CD4-positive, alpha-beta memory T cell (primary cell): ENCODE data around the gene ZRANB3. TPM values are rescaled to one million over a fixed set of nuclear protein-coding genes. Genes with fewer than 3 reads are reported as not detected.

ENCODE experiments used
- CTCF ChIA-PET: fragments of 350-600 bp; sonication (Branson Sonifier 250); formaldehyde crosslinking; loops from one replicate; lab custom pipeline; 2021; ENCODE audit warnings: inconsistent platforms; ENCODE audit not compliant: partially characterized antibody; lab: Charles Lee
- POLR2A ChIA-PET: fragments of 350-600 bp; sonication (Branson Sonifier 250); formaldehyde crosslinking; loops from one replicate; lab custom pipeline; 2021; ENCODE audit not compliant: partially characterized antibody; lab: Charles Lee
- DNase-seq, 5 donors: peaks; one replicate each; pipeline versions ENCODE4 v3.0.0 to v3.0.0-alpha.2; 2020 to 2022; ENCODE audit warnings: mixed read lengths in 1 of 5
- H3K27ac ChIP-seq: one replicate; pipeline ENCODE4 v1.7.0; 2013; ENCODE audit warnings: low read depth, low read length
- H3K27me3 ChIP-seq: 2 replicates; pipeline ENCODE4 v1.7.0; 2013; ENCODE audit warnings: mild to moderate bottlenecking, low read length, moderate library complexity; ENCODE audit not compliant: insufficient read depth
- H3K36me3 ChIP-seq: 2 replicates; pipeline ENCODE4 v1.7.0; 2013; ENCODE audit warnings: mild to moderate bottlenecking, low read length, moderate library complexity; ENCODE audit not compliant: insufficient read depth
- H3K4me1 ChIP-seq: 2 replicates; pipeline ENCODE4 v1.7.0; 2013; ENCODE audit warnings: mild to moderate bottlenecking, low read length, moderate library complexity; ENCODE audit not compliant: insufficient read depth
- H3K4me3 ChIP-seq, 2 donors: one replicate each; pipeline ENCODE4 v1.7.0; 2013; ENCODE audit warnings: low read length in 2 of 2, mild to moderate bottlenecking in 1 of 2
- H3K9me3 ChIP-seq, 2 donors: one replicate each; pipeline ENCODE4 v1.7.0; 2013; ENCODE audit warnings: low read length in 2 of 2, control low read depth in 1 of 2; ENCODE audit not compliant: control insufficient read depth in 1 of 2
- H3K27ac Mint-ChIP-seq, 7 donors: one replicate each; pipeline ENCODE4 v1.8.0; 2020 to 2021; ENCODE audit warnings: mixed read lengths in 7 of 7, mild to moderate bottlenecking in 6 of 7, inconsistent platforms in 3 of 7, moderate library complexity in 3 of 7
- H3K27me3 Mint-ChIP-seq, 2 donors: one replicate each; pipeline ENCODE4 v1.8.0; 2020 to 2021; ENCODE audit warnings: mixed read lengths in 2 of 2
- H3K36me3 Mint-ChIP-seq, 2 donors: one replicate each; pipeline ENCODE4 v1.8.0; 2020 to 2021; ENCODE audit warnings: mixed read lengths in 2 of 2, inconsistent platforms in 1 of 2, mild to moderate bottlenecking in 1 of 2
- H3K4me1 Mint-ChIP-seq, 4 donors: one replicate each; pipeline ENCODE4 v1.8.0; 2020 to 2021; ENCODE audit warnings: mixed read lengths in 4 of 4, mild to moderate bottlenecking in 1 of 4
- H3K4me3 Mint-ChIP-seq, 8 donors: one replicate each; pipeline ENCODE4 v1.8.0; 2020 to 2021; ENCODE audit warnings: mixed read lengths in 8 of 8, mild to moderate bottlenecking in 7 of 8, moderate library complexity in 6 of 8, inconsistent platforms in 3 of 8
- H3K9me3 Mint-ChIP-seq, 8 donors: one replicate each; pipeline ENCODE4 v1.8.0; 2020 to 2021; ENCODE audit warnings: mixed read lengths in 8 of 8, mild to moderate bottlenecking in 5 of 8, inconsistent platforms in 3 of 8, moderate library complexity in 1 of 8
- intact Hi-C: fragments of 100-400 bp; cut with micrococcal nuclease; formaldehyde crosslinking; loops from one replicate; pipeline ENCODE4 v1.15.1; 2023
- polyA plus RNA-seq, 2 donors: library from polyadenylated mRNA; unstranded; fragments of 300-500 nt; fragmentation: Illumina TruSeq; gene quantifications; one replicate each; pipeline ENCODE4 v1.2.3, GENCODE V29; 2021
- total RNA-seq, 2 experiments: library from RNA; stranded (reverse); gene quantifications; one replicate each; pipeline ENCODE4 v1.2.3, GENCODE V29; 2021

Gene ZRANB3
- total and polyA plus RNA-seq, 4 experiments from 2014 or later: 2.3 to 5.0 (median 3.4) TPM

DNA sequence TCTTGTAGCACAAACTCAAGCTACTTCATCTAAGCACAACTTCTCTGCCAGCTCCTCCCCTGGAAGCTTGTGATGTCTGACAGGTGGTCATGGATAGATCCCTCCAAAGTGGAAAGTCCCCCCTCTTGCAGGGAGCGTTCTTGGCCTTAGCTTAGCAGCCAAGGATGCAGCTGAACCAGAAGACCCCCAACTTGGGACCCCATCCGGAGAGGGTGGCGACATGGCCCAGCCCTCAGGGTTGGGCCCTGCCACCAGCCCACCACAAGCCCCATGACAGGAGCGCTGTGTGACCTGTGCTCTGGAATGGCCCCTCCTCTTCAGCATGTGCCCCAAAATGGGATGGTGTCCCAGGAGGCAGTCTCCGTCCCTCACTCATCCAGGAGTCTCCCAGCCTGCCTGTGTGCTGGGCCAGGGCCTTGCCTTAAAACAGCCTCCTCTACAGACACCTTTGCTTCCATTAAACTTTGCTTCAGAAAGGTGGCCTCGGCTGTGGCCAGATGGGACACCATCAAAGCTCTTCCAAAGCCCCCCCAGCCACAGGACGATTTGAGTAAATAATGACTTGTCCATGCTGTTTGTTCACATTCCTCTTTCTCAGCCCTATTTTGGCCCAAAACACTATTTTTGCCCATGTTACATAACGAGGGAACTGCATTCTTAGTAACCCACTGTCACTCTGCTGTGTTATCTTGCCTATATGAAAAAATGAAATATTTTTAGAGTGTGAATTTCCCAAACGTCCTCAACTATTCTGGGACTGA is 356.8 kb downstream of the ZRANB3 start:
- CTCF ChIA-PET: no interaction called here
- H3K27me3 Mint-ChIP-seq: no peaks in the 10 kb centered on the region
- peaks cover 0 to 6% (median under 1%) of the 10 kb centered on the region in 8 donors for H3K9me3 Mint-ChIP-seq
- peaks cover 12% of the 10 kb centered on the region for H3K36me3 ChIP-seq
- intact Hi-C loops: no loop called here
- no peaks in the 10 kb centered on the region for H3K27me3 ChIP-seq
- no peak for DNase-seq
- no peak overlapping the region for H3K27ac ChIP-seq
- H3K4me1 Mint-ChIP-seq: peaks cover 0 to 7% (median 4%) of the 10 kb centered on the region in 4 donors
- no peaks in the 10 kb centered on the region for H3K4me1 ChIP-seq
- no peaks in the 10 kb centered on the region for H3K9me3 ChIP-seq
- H3K4me3 Mint-ChIP-seq: no peak overlapping the region
- H3K4me3 ChIP-seq: no peak overlapping the region
- H3K36me3 Mint-ChIP-seq: peaks cover 65 to 72% of the 10 kb centered on the region in 2 donors
- POLR2A ChIA-PET: no interaction called here
- H3K27ac Mint-ChIP-seq: no peak overlapping the region

DNA sequence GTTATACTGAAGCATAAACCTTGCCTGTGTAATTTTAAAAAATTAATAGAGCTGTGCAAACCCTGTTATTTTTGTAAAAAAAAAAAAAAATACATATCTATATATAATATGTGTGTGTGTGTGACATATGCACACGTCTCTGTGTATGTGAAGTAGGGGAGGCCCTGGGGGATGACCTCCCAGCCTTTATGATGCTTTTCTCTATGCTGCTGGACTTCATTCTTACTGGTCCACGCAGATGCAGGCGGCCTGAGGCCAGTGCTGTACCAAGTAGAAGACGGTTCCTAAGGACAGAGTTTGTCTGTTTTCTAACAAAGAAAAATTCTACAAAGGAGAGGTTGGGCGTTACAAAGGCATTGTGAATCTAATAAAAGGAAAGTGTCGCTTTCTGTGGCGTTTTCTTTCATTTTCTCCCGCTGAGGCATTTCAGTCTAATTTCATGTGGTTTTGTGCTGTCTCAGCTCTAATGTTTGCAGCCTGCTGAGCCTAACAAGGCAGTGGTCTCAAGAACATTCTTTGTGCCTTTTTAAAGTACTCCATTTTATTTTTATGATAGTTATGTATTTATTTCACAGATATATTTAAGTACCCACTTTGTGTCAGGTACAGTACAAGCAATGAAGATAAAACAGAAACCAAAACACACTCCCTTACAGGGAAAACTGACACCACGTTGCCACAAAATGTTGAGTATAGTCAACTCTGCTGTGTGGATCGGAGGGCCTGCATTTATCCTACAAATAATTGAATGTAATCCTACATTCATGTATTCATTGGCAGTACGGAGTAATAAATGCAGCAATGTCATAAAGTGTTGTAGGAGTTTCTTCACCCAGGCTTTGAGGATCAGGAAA is 360.9 kb downstream of the ZRANB3 start:
- no peak overlapping the region for H3K27ac ChIP-seq
- H3K4me3 ChIP-seq: no peak overlapping the region
- intact Hi-C loops: loop anchor here (5.0 kb wide), 1 partner anchor 168 kb away; no protein-coding TSS in a partner anchor
- Mint-ChIP-seq H3K4me1 (peaks cover 0 to 12% (median 4%) of the 10 kb centered on the region in 4 donors), H3K27me3 (no peaks in the 10 kb centered on the region), H3K9me3 (no peaks in the 10 kb centered on the region), H3K4me3 (peak overlapping the region in 2 of 8 donors; percentile 18 to 67), H3K27ac (peak overlapping the region in 5 of 7 donors; percentile 51 to 92 (median 68)), H3K36me3 (peaks cover 70 to 72% of the 10 kb centered on the region in 2 donors)
- H3K27me3 ChIP-seq: no peaks in the 10 kb centered on the region
- ChIA-PET POLR2A (no interaction called here), CTCF (interaction anchor here (0.7 kb wide), 1 partner anchor 38 kb away, joined by 3 read pairs; no protein-coding TSS in a partner anchor)
- peaks cover 34% of the 10 kb centered on the region for H3K36me3 ChIP-seq
- H3K9me3 ChIP-seq: no peaks in the 10 kb centered on the region
- H3K4me1 ChIP-seq: no peaks in the 10 kb centered on the region
- DNase-seq: no peak

DNA sequence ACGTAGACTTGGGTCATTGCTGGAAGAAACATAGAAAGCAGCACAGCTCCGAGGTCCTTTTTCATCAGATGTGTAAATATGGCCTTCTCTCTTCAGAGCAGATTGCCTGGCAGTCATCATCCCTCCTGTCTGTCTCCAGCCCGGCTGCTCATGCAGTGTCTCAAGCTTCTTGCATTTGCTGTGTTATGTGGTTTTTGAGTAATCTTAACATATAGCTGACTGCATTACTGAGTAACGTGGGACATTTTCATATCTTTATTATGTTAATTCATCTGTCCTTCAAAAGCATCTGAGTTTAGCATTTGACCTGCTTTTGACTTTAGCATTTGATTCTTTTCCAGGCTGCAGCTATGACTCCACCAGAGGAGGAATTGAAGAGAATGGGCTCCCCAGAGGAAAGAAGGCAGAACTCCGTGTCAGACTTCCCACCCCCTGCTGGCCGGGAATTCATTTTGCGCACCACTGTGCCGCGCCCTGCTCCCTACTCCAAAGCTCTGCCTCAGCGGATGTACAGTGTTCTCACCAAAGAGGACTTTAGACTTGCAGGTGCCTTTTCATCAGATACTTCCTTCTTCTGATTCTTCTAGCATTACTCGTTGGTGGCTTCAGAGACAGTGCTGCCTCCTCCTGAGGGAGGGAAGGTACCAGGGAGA is 362.7 kb downstream of the ZRANB3 start:
- Histone ChIP-seq H3K27me3 (no peaks in the 10 kb centered on the region), H3K36me3 (peaks cover 47% of the 10 kb centered on the region), H3K4me1 (no peaks in the 10 kb centered on the region), H3K9me3 (no peaks in the 10 kb centered on the region), H3K4me3 (no peak overlapping the region), H3K27ac (no peak overlapping the region)
- ChIA-PET CTCF (interaction anchor here (0.9 kb wide), 1 partner anchor 278 kb away, joined by 3 read pairs; no protein-coding TSS in a partner anchor), POLR2A (interaction anchor here (0.7 kb wide), 1 partner anchor 116 kb away, joined by 3 read pairs; the partner anchor contains the start of gene RAB3GAP1)
- H3K27me3 Mint-ChIP-seq: no peaks in the 10 kb centered on the region
- no peak overlapping the region for H3K4me3 Mint-ChIP-seq
- H3K9me3 Mint-ChIP-seq: no peaks in the 10 kb centered on the region
- H3K36me3 Mint-ChIP-seq: peaks cover 71 to 78% of the 10 kb centered on the region in 2 donors
- H3K27ac Mint-ChIP-seq: peak overlapping the region in 2 of 7 donors; percentile 23 to 44
- intact Hi-C loops: loop anchor here (5.0 kb wide), 1 partner anchor 166 kb away; no protein-coding TSS in a partner anchor
- no peak for DNase-seq
- peaks cover 0 to 12% (median 4%) of the 10 kb centered on the region in 4 donors for H3K4me1 Mint-ChIP-seq

GRCh38 chr2:135167273-135167672 is 363.7 kb downstream of the ZRANB3 start:
- Histone ChIP-seq H3K27ac (no peak overlapping the region), H3K9me3 (no peaks in the 10 kb centered on the region), H3K4me1 (no peaks in the 10 kb centered on the region), H3K27me3 (no peaks in the 10 kb centered on the region), H3K36me3 (peaks cover 42% of the 10 kb centered on the region), H3K4me3 (no peak overlapping the region)
- intact Hi-C loops: loop anchor here (5.0 kb wide), 1 partner anchor 165 kb away; no protein-coding TSS in a partner anchor
- POLR2A ChIA-PET: no interaction called here
- H3K9me3 Mint-ChIP-seq: peaks cover 0 to 1% (median 0%) of the 10 kb centered on the region in 8 donors
- peaks cover 0 to 9% (median 4%) of the 10 kb centered on the region in 4 donors for H3K4me1 Mint-ChIP-seq
- no peak for DNase-seq
- H3K4me3 Mint-ChIP-seq: no peak overlapping the region
- CTCF ChIA-PET: interaction anchor here (0.7 to 1.2 kb wide), 2 partner anchors 9 to 163 kb away, joined by 3 read pairs; no protein-coding TSS in a partner anchor
- H3K27me3 Mint-ChIP-seq: no peaks in the 10 kb centered on the region
- H3K27ac Mint-ChIP-seq: no peak overlapping the region
- peaks cover 70 to 78% of the 10 kb centered on the region in 2 donors for H3K36me3 Mint-ChIP-seq

- intact Hi-C loops: no loop called here
- no peak overlapping the region for H3K4me3 ChIP-seq
- H3K9me3 Mint-ChIP-seq: peaks cover 0 to 2% (median 0%) of the 10 kb centered on the region in 8 donors
- H3K27me3 Mint-ChIP-seq: no peaks in the 10 kb centered on the region
- H3K4me1 Mint-ChIP-seq: peaks cover 0 to 8% (median 5%) of the 10 kb centered on the region in 4 donors
- H3K36me3 ChIP-seq: peaks cover 41% of the 10 kb centered on the region
- POLR2A ChIA-PET: no interaction called here
- CTCF ChIA-PET: interaction anchor here (1.8 kb wide), 1 partner anchor 160 kb away, joined by 8 read pairs; no protein-coding TSS in a partner anchor
- H3K27ac Mint-ChIP-seq: no peak overlapping the region
- H3K4me1 ChIP-seq: no peaks in the 10 kb centered on the region
- H3K9me3 ChIP-seq: no peaks in the 10 kb centered on the region
- peaks cover 49 to 69% of the 10 kb centered on the region in 2 donors for H3K36me3 Mint-ChIP-seq
- no peak for DNase-seq
- H3K27me3 ChIP-seq: no peaks in the 10 kb centered on the region
- H3K4me3 Mint-ChIP-seq: no peak overlapping the region
- no peak overlapping the region for H3K27ac ChIP-seq
Measured at GRCh38 chr2:135164431-135164830, 366.6 kb downstream of the ZRANB3 start.

- DNase-seq: no peak
- Mint-ChIP-seq H3K4me3 (no peak overlapping the region), H3K27ac (no peak overlapping the region), H3K9me3 (peaks cover 0 to 2% (median 0%) of the 10 kb centered on the region in 8 donors), H3K27me3 (no peaks in the 10 kb centered on the region), H3K4me1 (peaks cover 0 to 6% (median 3%) of the 10 kb centered on the region in 4 donors), H3K36me3 (peaks cover 44 to 69% of the 10 kb centered on the region in 2 donors)
- intact Hi-C loops: no loop called here
- H3K4me1 ChIP-seq: no peaks in the 10 kb centered on the region
- no peak overlapping the region for H3K4me3 ChIP-seq
- H3K36me3 ChIP-seq: peaks cover 40% of the 10 kb centered on the region
- ChIA-PET POLR2A (no interaction called here), CTCF (interaction anchor here (1.1 to 1.8 kb wide), 2 partner anchors 160 to 161 kb away, joined by 3 to 8 read pairs; no protein-coding TSS in a partner anchor)
- H3K27ac ChIP-seq: no peak overlapping the region
- H3K9me3 ChIP-seq: no peaks in the 10 kb centered on the region
- no peaks in the 10 kb centered on the region for H3K27me3 ChIP-seq
Measured at GRCh38 chr2:135163901-135164300, 367.1 kb downstream of the ZRANB3 start.
